GOT3 (cell line): ENCODE data around the gene STAP2.

ENCODE experiments used
- DNase-seq: peaks from one replicate; lab custom pipeline; 2025; ENCODE audit warnings: mixed read lengths; lab: John Stamatoyannopoulos, UW

The STAP2 gene

GRCh38 chr19:4327252-4327876, 11.3 kb downstream of the STAP2 start:
- no peak for DNase-seq

DNA sequence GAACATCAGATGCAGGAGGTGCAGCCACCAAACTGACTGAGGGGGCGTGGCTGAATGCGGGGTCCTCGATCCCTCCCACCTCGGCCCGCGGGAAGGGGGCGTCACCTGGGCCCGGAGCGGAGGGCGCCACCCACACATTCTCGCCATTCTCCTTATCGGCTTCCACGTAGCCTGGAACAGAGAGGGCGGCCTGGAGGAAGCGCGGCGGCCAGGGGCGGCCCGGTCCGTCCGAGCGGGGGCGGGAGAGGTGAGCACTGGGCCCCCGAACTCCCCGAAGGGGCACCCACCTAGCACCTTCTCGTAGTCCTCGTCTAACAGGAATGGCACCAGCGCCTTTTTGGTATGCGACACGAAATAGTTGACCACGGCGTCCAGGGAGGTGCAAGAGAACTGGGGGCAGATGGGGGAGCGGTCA, 11.8 kb downstream of the STAP2 start:
- DNase-seq = no peak

- DNase-seq = no peak
These were observed 12.3 kb downstream of the STAP2 start for GRCh38 chr19:4326215-4326836.

DNA sequence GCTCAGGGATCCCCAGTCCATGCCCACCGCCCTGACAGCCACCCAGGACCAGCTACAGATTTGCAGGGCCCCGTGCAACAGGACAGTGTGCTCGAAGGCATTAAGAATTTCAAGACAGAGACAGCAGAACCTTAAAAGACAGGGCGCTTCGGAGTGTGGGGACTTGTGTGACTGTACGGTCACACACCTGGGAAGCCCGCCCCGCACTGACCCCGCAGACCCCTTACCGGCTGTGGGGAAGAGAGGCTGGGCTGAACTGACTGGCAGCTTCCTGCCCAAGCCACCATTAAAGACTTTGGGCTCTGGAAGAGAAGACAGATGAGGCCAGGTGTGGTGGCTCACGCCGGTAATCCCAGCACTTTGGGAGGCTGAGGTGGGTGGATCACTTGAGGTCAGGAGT, 14.4 kb downstream of the STAP2 start:
- DNase-seq = no peak

DNA sequence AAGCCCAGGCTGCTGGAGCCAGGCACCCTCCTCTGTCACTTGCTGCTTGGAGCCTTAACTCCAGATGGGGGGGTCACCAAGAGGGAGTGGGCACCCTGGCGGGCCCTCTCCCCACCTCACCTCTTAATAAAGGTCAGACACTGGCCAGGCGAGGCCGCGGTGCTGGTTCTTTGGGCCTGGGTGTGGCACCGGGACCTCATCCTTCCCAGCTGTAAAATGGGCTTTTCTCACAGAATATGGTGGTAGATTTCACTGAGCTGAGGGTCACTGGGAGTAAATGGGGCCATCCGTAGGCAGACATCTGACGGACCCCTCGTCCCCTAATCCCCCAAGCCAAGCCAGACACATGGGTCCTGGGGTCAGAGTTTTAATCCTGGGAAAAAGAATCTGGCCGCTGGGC, 14.9 kb downstream of the STAP2 start:
- no peak for DNase-seq

GRCh38 chr19:4322942-4323665, 15.5 kb downstream of the STAP2 start:
- DNase-seq = no peak

- no peak for DNase-seq
These were observed 18.2 kb downstream of the STAP2 start for GRCh38 chr19:4320419-4320818.

- DNase-seq = no peak
These were observed 19.4 kb downstream of the STAP2 start for GRCh38 chr19:4319067-4319718.

DNA sequence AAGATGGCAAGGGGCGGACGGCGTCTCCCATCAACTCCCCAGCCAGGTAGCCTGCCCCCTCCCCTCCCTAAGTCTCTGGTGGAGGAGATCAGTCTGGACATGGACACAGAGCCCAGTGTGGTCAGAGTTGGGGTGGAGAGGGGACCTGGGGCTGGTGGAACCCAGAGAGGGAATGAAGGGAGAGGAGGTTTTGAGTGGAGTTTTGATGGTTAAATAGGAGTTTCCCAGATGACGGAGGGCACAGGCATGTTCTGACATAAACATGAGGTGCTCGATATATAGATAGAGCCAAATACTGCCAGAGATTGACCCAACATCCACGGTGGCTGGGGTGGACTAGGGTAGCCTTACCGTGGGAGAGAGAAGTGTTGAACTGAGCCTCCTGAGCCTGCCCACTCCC, 20.2 kb downstream of the STAP2 start:
- no peak for DNase-seq

- no peak for DNase-seq
These were observed 21.7 kb downstream of the STAP2 start for GRCh38 chr19:4316956-4317355.

GRCh38 chr19:4313847-4314490, 24.7 kb downstream of the STAP2 start:
- DNase-seq = no peak

DNA sequence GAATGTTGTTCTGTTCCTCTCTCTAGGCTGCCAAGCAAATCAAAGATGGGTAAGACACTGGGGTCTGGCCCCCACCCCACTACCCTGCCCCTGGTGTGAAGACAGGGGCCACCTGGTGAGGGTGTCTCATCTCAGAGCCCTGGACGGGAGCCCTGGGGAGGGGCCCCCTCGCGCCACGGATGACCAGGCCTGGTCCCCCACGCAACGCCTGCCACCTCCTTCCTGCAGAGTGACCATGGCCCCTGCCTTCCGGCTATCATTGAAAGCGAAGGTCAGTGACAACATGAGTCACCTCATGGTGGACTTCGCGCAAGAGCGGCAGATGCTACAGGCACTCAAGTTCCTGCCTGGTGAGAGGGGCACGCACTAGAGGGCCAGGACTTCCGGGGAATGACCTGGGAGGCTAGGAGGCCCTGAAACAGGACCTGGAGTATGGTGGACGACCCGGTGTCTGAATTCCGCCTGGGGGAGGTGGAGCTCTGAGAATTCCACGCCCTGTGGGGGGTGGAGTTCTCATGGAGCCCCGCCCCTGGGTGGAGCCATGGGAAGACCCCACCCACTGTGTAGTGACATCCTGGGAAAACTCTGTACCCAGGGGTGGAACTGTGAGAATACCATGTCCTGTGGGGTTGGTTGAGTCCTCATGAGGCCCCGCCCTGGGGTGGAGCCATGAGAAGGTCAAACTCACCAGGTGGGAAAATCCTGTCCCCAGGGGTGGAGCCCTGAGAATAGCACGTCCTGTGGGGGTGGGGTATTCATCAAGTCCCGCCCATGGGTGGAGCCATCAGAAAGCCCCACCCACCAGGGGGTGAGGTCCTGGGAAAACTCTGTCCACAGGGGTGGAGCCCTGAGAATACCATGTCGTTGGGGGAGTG, 28.1 kb downstream of the STAP2 start:
- no peak for DNase-seq

DNA sequence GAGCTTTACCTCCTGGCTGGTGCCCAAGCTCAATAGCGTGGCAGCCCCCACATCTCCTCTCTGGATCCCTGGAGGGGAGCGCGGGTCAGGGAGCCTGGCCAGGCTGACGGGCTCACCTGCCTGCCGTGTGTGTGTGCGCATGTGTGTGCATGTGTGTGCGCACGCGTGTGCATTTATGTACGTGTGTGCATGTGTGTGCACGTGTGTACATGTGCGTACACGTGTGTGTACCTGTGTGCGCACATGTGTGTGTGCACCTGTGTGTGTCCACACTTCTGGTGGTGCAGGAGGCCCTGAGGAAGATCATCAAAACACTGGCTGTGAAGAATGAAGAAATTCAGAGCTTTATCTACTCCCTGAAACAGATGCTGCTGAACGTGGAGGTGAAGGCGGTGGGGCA, 33.0 kb downstream of the STAP2 start:
- DNase-seq = no peak

- no peak for DNase-seq
These were observed 33.4 kb downstream of the STAP2 start for GRCh38 chr19:4305257-4305612.

DNA sequence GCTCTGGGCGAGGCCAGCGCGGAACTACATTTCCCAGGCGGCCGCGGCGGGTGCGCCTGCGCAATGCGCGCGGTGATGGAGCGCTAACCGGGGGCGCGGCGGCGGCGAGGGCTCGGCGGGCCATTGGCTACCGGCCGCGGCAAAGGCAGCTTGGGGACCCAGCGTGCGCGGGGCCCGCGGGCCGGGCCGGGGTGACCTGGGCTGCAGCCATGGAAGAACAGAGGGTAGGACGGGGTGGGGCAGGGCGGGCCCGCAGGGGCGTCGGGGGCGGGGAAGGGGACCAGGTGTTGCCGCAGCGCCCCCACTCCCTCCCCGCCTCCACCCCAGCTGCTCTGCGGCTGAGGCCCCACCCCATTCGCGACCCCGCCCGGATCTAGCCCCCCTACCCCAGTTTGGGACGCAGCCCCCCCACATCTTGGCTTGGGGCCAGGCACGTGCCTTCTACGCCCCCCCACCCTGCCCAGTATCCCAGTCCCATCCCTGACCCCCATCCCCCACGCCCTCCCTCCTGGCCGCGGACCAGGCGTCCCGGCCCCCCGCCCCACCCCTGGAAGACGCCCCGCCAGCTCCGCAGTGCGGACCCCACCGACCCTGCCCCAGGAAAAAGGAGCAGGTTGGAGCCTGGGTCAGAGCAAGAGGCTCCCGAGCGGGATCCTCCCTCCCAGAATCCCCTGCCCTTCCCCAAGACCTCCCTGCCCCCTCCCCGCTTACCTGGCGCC, 33.9 kb downstream of the STAP2 start, which contains the start of gene FSD1:
FSD1 (plus strand) TSS at position 61 of the 719 bp plus-strand sequence; CDS start at position 210, 149 bp downstream.
- no peak for DNase-seq

DNA sequence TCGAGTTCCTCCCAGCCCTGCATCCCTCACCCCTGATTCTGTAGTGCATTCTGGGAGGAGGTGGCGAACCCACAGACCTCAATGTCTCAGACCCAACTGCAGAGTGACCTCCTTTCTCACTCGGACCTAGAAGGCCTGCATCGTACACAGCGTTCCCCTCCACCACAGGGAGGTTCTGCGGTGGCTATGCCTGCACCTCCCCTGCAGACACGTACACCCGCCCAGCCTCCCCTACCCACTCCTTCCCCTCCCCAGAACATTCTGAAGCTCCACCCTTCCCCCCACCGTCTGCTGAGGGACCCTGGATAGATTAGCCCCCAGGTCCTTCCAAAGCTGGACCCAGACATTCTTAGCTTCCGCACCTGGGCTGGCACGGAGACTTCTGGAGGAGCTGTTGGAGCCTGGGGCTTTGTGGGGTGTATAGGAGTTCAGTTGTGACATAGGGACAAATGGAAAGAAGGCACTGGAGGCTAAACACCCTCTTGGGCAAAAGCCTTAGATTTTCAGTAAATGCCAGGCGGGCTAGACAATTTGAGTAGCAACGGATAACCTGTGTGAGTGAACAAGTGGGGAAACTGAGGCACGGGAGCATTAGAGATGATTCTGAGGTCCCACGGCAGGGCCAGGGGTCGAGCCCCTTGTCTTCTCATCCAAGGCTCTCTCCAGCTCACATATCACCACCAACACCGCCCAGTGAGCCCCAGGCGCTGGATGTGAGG, 34.6 kb downstream of the STAP2 start:
- DNase-seq = no peak

DNA sequence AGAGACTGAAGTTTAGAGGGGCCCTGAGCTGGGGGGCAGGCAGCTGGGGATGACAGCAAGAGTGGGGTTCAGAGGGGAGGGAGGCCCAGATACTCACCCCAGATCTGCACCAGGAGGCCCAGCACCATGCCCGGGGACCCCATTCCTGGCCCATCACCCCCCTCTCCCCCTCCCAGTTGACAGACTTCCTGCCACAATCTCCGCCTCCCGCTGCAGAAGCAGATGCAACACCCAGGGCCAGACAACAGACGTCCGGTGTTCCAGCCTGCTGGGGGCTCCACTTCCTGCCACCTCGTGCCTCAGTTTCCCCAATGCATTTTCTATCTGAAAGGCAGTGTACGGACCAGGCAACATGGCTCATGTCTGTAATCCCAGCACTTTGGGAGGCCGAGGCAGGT, 36.4 kb downstream of the STAP2 start, which contains the start of gene TMIGD2:
TMIGD2 (minus strand) TSS at position 147 of the 398 bp plus-strand sequence; CDS start at position 143, 4 bp downstream.
- DNase-seq = no peak

DNA sequence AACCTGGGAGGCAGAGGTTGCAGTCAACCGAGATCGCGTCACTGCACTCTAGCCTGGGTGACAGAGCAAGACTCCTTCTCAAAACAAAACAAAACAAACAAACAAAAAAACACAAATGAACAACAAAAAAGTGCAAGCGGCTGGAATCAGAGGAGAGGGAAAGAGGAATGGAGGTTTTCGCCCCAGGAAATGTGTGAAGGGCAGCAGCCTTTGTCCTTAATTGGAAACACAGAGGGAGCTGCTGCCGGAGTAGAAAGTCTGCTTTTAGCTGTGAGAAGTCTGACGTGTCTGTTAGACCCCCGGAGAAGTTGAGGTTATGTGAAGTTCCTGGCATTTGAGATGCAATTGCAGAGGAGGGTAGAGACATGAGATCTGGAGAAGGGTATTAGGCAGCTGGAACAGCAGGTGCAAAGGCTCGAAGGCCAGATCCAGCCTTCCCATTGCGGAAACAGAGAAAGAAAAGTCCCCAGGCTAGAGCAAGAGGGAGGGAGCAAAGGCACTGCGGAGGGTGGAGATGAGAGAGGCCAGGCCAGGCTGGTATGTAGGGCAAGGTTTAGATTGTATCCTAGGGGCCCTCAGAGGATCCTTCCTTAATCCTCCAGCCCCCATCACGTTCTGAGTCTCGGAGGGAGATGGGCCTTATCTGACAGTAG, 36.9 kb downstream of the STAP2 start:
- no peak for DNase-seq

GRCh38 chr19:4300589-4300988, 38.0 kb downstream of the STAP2 start:
- no peak for DNase-seq
